Measurements from ENCODE around the gene TMA7. TPM values are rescaled to one million over a fixed set of nuclear protein-coding genes. Genes with fewer than 3 reads are reported as not detected.
A peak's percentile ranks its signal among the peaks of the same experiment; 100 is the strongest.

The TMA7 gene
- total and polyA plus RNA-seq, 11 donors: 177 to 733 (median 205) TPM

DNA sequence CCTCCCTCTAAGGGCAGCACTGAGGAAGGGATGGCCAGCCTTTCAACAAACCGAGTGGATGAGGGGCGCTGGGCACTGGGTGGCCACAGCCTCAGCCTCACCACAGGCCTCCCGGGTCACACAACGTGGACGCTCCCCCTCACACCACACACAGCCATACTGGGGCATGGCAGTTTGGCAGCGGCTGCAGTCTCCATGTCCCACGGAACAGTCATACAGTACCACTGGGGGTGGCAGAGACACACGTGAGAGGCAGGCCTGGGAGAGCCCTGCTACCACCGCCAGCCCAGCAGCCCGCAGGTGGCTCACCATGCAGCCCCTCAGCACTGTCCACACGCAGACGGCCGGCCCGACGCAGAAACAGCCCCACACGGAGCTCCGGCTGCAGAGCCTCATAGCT is 21.9 kb upstream of the TMA7 start:
- peak in 2 of 5 donors; percentile 4 to 35 for DNase-seq
- Histone ChIP-seq H3K4me3 (no peak overlapping the region), H3K4me1 (peaks cover 0 to 19% (median 0%) of the 10 kb centered on the region in 12 donors), H3K27me3 (no peaks in the 10 kb centered on the region), H3K27ac (no peak overlapping the region), H3K36me3 (peaks cover 0 to 66% (median 36%) of the 10 kb centered on the region in 9 donors), H3K9me3 (no peaks in the 10 kb centered on the region)
- WGBS, 4 donors: 93% methylated on average over 16 to 17 of the region's 17 CpGs
- no peak for ATAC-seq
- intact Hi-C loops (cut with DNase I): no loop called here
- no peak for TF ChIP-seq POLR2A (IDR thresholded peaks at IDR 0.05)

DNA sequence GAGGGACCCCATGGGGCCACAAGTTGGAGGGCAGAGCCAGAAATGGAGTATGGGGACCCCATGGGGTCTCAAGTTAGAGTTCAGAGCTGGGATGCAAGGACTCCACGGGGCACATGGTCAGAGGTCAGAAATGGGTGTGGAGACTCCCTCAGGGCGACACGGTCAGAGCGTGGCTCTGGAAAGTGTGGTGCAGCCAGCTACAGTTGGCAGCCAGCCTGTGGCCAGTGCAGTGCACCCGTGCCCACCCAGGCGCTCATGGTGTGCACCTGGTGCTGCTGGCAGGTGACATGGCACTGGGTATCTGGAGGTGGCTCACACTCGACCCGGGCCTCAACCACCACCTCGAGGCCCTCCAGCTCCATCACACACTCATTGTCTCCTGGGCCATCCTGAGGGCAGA is 21.4 kb upstream of the TMA7 start:
- Histone ChIP-seq H3K9me3 (no peaks in the 10 kb centered on the region), H3K4me1 (peaks cover 0 to 25% (median 0%) of the 10 kb centered on the region in 12 donors), H3K27ac (no peak overlapping the region), H3K36me3 (peaks cover 0 to 62% (median 32%) of the 10 kb centered on the region in 9 donors), H3K4me3 (no peak overlapping the region), H3K27me3 (no peaks in the 10 kb centered on the region)
- ATAC-seq: no peak
- WGBS, 4 donors: 61 to 93% (median 88%) methylated on average over 5 to 9 of the region's 9 CpGs
- DNase-seq: peak in 2 of 5 donors; percentile 7 to 46
- TF ChIP-seq, protein P1, sequence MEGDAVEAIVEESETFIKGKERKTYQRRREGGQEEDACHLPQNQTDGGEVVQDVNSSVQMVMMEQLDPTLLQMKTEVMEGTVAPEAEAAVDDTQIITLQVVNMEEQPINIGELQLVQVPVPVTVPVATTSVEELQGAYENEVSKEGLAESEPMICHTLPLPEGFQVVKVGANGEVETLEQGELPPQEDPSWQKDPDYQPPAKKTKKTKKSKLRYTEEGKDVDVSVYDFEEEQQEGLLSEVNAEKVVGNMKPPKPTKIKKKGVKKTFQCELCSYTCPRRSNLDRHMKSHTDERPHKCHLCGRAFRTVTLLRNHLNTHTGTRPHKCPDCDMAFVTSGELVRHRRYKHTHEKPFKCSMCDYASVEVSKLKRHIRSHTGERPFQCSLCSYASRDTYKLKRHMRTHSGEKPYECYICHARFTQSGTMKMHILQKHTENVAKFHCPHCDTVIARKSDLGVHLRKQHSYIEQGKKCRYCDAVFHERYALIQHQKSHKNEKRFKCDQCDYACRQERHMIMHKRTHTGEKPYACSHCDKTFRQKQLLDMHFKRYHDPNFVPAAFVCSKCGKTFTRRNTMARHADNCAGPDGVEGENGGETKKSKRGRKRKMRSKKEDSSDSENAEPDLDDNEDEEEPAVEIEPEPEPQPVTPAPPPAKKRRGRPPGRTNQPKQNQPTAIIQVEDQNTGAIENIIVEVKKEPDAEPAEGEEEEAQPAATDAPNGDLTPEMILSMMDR (IDR thresholded peaks at IDR 0.05): no peak
- TF ChIP-seq POLR2A (IDR thresholded peaks at IDR 0.05): no peak
- intact Hi-C loops (cut with DNase I): no loop called here

DNA sequence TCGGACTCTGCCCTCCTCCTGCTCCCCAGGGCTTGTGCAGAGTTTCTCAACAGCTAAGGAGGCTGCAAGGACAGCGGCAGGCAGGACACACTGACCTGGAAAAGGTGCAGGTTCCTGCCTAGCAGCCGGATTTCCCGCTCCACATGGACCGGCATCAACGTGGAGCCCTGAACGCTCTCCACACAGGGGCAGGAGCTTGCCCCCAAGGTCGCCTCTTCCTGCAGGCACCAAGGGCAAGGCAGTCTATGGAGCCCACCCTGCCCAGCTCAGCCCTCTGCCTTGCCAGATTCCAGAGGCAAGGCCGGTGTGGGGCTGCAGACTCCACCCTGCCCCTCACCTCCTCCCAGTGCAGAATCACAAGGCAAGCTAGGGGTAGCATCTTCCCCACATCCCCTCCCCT is 20.9 kb upstream of the TMA7 start:
- ATAC-seq (no peak), DNase-seq (peak in 1 of 5 donors; percentile 17)
- no peaks in the 10 kb centered on the region for H3K27me3 ChIP-seq
- H3K4me3 ChIP-seq: no peak overlapping the region
- peaks cover 0 to 30% (median 0%) of the 10 kb centered on the region in 12 donors for H3K4me1 ChIP-seq
- H3K27ac ChIP-seq: no peak overlapping the region
- H3K36me3 ChIP-seq: peaks cover 0 to 57% (median 29%) of the 10 kb centered on the region in 9 donors
- no peaks in the 10 kb centered on the region for H3K9me3 ChIP-seq
- TF ChIP-seq, protein P1 (IDR thresholded peaks at IDR 0.05): no peak
- no peak for TF ChIP-seq POLR2A (IDR thresholded peaks at IDR 0.05)
- WGBS, 4 donors: 90 to 94% (median 91%) methylated on average over 7 to 9 of the region's 9 CpGs
- intact Hi-C loops (cut with DNase I): no loop called here

DNA sequence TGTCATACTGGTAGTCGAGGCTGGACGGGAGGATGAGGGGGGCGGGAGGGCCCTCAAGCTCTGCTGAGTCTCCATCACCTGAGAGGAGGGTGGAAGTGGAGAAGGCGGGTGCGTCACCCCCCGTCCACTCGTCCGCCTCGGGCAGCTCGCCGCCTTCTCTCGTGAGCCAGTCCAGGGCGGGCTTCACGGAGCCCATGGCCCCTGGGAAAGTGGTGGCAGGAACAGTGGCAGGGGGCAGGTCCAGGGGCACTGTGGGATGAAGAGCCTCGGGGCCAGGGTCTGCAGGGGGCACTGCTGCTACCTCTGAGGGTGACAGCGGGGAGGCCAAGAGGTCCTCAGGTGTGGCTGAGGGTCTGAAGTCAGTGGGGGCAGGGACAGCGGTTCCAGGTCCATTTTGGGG is 20.5 kb upstream of the TMA7 start:
- no peak overlapping the region for H3K4me3 ChIP-seq
- no peak for TF ChIP-seq POLR2A (IDR thresholded peaks at IDR 0.05)
- TF ChIP-seq, protein P1 (IDR thresholded peaks at IDR 0.05): no peak
- no peaks in the 10 kb centered on the region for H3K9me3 ChIP-seq
- WGBS, 4 donors: 90 to 92% (median 91%) methylated on average over 17 of the region's 17 CpGs
- intact Hi-C loops (cut with DNase I): no loop called here
- H3K27ac ChIP-seq: no peak overlapping the region
- ATAC-seq (no peak), DNase-seq (peak in 1 of 5 donors; percentile 41)
- no peaks in the 10 kb centered on the region for H3K27me3 ChIP-seq
- H3K4me1 ChIP-seq: peaks cover 0 to 34% (median 2%) of the 10 kb centered on the region in 12 donors
- peaks cover 0 to 53% (median 25%) of the 10 kb centered on the region in 9 donors for H3K36me3 ChIP-seq

DNA sequence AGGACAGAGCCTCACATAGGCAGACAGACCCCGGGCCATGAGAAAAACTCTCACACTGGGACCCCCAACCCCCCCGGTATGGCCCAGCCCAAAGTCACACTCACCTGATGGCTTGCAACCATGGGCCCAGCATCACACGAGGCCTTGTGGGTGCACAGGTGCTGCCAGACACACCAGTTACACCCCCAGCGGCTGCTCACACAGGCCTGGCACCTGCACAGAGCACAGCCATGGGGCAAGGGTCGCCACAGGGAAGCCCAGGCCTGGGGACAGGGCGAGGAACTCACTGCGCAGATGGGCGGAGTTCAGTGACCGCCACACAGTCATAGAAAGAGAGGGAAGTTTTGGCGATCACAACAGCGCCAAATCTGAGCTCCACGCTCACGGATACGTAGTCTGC is 19.5 kb upstream of the TMA7 start:
- TF ChIP-seq, protein P1 (IDR thresholded peaks at IDR 0.05): no peak
- TF ChIP-seq POLR2A (IDR thresholded peaks at IDR 0.05): no peak
- peaks cover 0 to 44% (median 11%) of the 10 kb centered on the region in 12 donors for H3K4me1 ChIP-seq
- WGBS, 4 donors: 94 to 96% (median 95%) methylated on average over 13 to 14 of the region's 14 CpGs
- peaks cover 0 to 43% (median 16%) of the 10 kb centered on the region in 9 donors for H3K36me3 ChIP-seq
- peak in 1 of 5 donors; percentile 36 for DNase-seq
- no peak for ATAC-seq
- H3K27ac ChIP-seq: no peak overlapping the region
- intact Hi-C loops (cut with DNase I): no loop called here
- no peaks in the 10 kb centered on the region for H3K9me3 ChIP-seq
- no peaks in the 10 kb centered on the region for H3K27me3 ChIP-seq
- H3K4me3 ChIP-seq: no peak overlapping the region

All from heart left ventricle (tissue), 16 donors.